GM19240 (cell line): Measurements from ENCODE around the gene PJVK.
A peak's percentile ranks its signal among the peaks of the same experiment; 100 is the strongest.

Source experiments
- DNase-seq: peaks from one replicate; pipeline ENCODE4 v3.0.0; 2011; ENCODE audit warnings: low spot score; ENCODE audit not compliant: insufficient read length

PJVK gene

DNA sequence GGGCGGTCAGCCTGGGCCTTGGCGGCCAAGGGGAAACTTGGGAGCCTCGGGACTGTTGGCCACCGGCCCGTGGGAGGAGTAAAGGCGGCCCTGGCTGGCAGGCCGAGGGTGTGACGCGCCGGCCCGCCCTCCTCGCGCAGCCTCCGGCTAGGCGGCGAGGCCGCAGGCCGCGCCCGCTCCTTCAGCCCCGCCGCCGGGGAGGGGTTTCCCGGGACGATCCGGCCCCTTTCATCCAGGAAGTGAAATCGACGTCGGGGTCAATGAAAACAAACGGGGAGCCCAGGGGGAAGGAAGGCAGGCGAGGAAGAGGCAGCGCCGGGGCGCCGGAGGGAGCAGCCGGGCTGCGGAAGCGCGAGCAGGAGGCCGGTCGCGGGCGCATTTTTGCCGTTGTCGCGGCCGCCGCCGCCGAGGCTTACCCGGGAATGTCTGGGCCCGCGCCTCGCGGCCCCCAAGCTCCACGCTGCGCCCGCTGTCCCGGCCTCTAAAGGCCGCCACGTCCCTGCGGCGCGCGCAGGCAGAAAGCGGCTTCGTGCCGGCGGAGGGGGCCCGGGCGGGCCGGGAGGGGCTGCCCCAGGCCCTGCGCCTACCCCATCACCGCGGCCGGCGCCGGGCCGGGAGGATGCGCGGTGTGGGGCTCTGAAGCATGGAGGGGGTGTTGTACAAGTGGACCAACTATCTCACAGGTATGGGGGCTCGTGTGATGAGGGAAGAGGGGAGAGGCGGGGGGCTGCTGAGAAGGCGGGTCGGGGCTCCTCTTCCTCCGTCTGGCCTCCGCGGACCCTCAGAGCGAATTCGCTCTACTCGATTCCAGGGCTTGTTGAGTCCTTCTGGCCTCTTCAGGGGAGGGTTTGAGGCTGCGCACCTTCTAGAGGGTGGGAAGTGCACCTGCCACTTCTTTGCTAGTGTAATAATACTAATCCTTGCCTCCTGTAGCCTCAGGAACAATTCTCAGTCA is 29.3 kb downstream of the PJVK start, which contains the start of gene PLEKHA3:
Gene PLEKHA3 (plus strand): TSS at position 231 of the 955 bp plus-strand sequence. CDS start 413 bp downstream, at position 644.
- DNase-seq, result peak; percentile 26

DNA sequence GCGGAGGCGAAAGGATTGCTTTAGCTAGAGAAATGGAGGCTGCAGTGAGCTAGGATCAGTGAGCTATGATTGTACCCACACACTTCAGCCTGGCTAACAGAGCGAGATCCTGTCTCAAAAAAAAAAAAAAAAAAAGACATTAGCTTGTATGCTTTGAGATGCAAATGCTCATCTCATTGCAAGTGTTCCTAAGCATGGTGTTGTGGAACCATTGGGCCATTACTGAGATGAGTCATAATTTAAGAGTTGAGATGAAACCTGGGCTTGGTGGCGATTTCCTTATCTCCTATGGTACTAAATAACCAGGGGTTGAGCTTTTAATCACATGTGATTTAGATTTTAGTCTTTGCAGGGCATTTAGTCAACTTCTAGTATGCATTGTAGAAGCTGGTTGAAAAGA is 31.3 kb downstream of the PJVK start:
- no peak for DNase-seq

DNA sequence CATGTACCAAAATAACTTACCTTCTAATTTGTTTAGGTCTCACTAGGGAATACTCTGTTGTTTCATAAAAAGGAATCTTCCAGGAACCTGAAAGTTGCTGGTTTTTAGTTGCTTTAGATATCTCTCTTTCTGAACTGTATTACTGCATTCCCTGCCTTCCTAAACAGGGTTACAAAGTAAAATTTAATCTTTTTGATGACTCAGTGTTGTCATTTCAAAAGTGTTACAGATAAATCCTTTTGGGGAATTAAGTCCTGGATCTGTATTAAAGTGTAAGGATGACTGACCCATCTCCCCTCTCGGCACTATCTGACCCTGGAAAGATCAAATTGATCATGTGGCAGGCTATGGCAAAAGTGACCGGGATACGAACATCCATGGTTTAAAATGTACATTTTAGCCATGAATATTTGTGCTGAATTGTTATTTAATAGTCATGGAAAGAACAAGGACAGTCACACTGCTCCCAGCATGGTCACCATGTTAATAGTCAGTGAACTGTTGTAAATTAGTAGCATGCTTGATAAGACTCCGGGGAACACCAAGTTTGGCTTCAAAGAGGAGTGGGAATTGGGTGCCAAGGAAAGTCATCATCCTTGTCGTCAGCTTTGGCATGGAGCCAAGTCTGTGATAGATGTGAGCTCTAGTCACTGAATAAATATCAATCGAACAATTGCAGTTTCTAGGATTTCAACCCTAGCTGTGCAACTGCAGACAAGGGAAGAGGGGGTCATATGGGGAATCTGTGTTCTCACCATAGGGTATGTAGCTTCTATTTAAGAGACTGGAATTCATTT is 33.3 kb downstream of the PJVK start:
- no peak for DNase-seq

DNA sequence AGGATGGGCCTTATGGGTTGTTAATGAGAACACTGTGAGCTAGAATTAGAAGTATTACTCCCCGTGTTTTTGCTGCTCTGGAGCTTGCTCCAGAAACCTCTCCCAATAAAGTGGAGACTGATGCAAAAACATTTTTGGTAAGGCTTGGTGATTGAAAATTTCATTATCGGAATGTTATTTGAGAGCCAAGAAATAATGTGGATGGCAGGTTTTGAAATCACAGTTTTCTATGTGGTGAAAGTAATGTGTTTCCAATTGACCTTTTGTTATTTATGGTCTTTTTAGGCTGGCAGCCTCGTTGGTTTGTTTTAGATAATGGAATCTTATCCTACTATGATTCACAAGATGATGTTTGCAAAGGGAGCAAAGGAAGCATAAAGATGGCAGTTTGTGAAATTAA is 34.2 kb downstream of the PJVK start:
- DNase-seq, result no peak

DNA sequence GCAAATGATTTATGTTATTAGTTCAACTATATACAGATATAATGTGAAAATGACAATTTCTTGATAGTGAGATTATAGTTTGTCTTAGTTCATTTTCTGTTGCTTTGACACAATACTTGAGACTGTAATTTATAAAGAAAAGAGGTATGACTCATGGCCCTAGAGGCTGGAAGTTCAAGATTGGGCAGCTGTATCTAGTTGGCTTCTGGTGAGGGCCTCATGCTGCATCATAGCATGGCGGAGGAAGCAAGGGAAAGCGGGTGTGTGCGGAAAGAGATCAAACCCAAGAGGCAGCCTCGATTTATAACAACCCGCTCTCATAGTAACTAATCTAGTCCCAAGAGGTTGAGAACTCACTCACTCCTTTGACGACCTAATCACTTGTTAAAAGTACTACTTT is 40.4 kb downstream of the PJVK start:
- DNase-seq, result no peak

DNA sequence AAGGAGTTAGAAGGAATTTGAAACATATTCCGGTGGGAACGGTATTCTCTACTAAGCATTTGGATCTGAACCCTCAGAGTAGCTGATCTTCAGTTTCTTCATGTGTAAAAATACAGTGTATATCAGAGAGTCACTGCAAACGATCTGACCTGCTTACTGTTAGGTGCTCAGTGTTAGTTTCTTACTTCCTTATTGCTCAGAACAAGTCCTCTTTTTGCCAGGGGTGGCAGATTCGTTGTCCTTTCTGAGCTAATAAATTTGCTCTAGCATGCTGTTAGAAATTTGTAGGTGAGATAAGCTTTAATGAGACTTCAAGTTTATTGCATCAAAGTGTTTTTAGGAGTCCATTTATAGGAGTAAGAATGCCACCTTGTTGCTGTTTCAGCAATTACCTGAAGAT is 44.9 kb downstream of the PJVK start:
- no peak for DNase-seq

DNA sequence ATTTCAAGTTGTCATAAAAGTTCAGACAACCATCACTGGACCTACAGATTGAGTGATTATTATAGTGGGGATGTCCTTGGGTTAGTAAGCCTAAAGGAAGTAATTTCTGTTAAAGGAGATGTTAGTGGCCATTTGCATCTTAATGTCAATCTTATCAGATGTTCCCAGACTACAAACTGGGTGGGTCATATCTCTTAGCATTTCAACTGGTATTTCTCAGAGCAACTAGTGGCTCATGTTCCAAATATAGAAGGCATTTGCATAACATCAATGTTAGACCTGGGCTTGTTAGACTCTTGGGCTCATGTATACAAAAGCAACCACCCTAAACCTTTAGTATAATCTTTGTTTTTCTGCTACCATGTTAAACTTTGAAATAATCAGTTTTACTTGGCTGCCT is 47.0 kb downstream of the PJVK start:
- no peak for DNase-seq

DNA sequence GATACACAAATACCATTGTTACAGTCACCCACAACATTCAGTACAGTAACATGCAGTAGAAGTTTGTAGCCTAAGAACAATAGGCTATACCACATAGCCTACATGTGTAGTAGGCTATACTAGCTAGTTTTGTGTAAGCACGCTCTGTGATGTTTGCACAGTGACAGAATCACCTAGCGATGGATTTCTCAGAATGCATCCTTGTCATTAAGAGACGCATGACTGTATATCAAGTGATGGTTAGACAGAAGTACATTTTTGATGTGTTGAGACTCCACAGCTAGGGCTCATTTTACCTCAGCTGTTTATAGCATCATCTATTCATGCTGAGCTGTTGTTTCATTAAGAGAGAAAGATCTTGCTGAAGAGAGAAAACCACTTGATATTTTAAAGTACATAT is 48.5 kb downstream of the PJVK start:
- DNase-seq, result no peak

DNA sequence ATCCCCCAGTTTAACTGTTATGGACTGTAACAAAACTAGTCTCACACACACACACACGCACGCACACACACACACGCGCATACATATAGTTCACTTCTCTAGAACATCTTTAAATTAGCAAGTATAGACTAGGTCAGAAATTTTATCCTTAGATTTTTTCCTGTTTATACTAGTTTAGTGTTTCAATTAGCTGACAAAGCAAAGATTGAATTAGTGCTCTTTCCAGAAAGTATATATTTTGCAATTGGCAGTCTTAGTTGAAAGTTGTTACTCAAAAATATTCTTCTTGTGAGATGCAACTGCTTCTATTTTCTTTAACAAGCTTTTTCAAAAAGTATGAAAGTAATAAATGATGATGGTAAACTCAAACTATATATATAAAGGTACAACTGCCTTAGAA is 51.6 kb downstream of the PJVK start:
- DNase-seq, result no peak

DNA sequence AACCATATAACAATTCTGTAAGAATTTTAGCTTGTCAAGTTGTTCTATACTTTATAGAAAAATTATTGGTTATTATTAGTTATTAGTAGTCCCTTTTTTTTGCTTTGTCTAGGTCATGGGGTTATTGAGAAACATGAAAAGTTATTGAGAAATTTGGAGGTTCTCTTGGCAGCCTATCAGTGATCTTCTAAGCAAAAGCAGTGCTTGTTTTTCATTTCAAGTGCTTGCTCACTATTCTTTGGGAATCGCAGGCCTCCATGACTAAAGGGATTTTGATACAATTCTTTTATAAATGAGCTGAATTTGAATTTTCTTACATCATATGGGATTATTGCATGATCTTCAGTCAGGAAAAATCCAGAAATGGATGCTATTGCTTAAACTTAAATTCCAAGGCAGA is 54.9 kb downstream of the PJVK start:
- no peak for DNase-seq

DNA sequence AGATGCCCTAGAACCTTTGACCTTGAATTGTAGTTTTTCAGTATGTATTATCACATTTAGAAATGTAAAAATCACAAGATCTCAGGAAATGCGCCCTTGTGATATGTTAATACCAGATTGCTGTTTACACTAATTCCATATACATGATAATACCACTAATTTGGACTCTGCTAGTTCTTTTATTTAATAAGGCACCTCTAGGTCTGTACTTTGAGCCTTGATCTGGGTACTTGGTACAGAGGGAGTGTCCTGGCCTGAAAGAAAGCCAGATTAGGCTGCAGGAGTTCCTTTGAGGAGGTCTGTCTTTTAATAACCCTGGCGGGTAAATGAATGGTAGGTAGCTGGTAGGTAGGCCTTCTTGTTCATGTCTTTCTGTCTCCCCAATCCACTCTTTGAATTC is 55.3 kb downstream of the PJVK start:
- no peak for DNase-seq

DNA sequence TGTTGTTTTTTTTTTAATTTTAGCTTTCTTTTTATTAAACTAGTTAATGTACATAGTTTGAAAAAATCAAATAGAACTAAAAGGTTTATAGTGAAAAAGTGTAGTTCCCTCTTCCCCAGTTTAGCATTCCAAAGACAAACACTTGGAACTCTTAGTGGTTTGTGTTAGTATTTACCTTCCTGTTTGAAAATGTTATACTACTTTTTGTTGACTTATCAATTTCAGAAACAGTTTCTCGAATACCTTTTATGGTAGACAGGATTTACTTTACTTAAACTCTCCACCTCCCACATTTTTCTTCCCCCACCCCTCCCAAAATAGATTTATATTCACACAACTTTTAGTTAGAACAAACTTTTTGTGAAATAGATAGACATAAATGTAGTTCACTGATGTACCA is 55.8 kb downstream of the PJVK start:
- no peak for DNase-seq

DNA sequence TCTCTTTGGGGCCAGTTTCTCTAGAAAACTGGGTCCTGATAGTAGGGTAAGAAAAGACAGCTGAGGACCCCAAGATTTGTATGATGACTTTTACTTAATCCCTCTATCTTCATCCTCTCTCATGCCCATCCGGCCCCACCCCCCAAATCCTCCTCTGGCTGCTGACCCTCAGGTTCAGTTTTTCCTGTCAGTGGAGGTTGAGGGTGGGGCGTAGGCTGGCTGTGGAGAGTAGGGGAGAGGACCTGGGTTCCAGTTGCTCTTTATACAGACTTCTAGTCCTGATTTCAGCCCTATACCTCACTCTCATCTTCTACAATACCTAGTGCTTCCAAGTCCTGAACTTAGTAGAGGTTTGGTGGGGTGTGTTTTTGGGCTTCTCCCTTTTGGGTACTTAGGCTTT is 57.5 kb downstream of the PJVK start:
- no peak for DNase-seq

DNA sequence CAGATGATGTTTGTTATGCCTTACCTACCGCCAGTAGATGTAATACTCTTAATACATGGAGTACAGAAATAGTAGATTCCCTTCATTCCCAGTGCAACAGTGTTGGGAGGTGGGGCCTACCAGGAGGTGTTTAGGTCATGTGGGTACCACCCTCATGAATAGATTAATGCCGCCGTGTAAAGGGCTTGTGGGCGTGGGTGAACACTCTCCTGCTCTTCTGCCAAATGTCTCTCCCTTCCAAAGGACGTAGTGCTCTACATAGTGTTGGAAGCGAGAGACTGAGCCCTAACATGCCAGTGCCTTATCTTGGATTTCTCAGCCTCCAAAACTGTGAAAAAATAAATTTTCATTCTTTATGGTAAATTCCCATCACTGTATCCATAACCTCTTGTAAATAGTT is 59.2 kb downstream of the PJVK start:
- DNase-seq, result no peak
